Measurements from ENCODE around the gene ZMYND8.

DNA sequence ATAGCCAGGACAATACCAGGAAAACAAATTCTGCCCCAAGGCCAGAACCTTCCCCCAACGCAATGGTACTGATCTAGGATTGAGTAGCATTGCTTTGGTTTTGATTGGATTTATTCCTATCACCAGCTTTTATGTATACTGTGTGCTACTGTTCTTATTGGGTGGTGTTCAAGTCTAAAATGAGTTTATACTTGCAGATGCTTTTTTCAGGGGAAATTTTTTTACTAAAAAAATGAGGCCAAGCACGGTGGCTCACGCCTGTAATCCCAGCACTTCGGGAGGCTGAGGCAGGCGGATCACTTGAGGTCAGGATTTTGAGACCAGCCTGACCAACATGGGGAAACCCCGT lies 116.8 kb downstream of the ZMYND8 start:
- TF ChIP-seq REST (IDR thresholded peaks at IDR 0.05; ENCODE audit: insufficient read depth in 1 of 2, low read depth in 2 of 2, low read length in 2 of 2) = no peak
- no peak for TF ChIP-seq SIN3A (IDR thresholded peaks at IDR 0.05; ENCODE audit: borderline replicate concordance, insufficient read depth, low read length)
- TF ChIP-seq POLR2AphosphoS5 (IDR thresholded peaks at IDR 0.05; ENCODE audit: low read depth, low read length) = no peak
- TF ChIP-seq TAF1 (IDR thresholded peaks at IDR 0.05; ENCODE audit: borderline replicate concordance, insufficient read depth, low read length) = no peak

Measured in PFSK-1 (cell line).